HG03108 (cell line): ENCODE results near the gene CLIP2.
"Not testable (repeated sequence)": the region's sequence is repeated elsewhere in the genome, so short reads cannot be mapped to it uniquely, and the experiment has no call there.

Experiments
- ATAC-seq: cut with Tn5 transposase; IDR thresholded peaks from one replicate; pipeline ENCODE4 v1.9.1; 2021; ENCODE audit warnings: moderate library complexity; ENCODE audit not compliant: unreplicated experiment

CLIP2 gene

DNA sequence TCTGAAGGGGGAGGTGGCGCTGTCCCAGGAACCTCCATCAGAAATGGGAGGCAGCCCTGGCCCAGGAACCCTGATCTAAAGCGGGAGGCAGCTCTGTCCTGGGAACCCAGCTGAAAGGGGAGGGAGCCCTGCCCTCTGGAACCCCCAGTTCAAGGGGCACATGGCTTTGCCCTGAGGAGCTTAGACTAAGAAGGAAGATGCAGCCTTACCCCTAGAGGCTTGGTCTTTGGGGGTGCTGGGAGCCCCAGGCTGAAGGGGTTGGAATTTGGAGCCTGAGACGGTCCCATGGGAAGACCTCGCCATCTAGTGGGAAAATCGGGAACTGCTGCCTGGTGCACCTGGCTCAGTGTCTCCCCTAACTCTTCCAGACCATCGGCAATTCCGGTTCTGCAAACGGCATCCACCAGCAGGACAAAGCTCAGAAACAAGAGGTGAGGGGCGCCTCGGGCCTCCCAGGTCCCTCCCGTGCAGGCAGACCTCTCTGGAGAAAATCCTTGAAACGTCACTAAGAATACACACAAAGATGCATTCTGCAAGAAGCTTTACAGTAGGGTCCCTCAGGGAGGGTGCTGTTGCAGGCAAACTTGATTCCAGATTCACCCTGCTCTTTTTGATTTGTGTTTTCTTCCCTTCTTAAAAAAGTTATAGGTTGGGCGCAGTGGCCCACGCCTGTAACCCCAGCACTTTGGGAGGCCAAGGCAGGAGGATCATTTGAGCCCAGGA, 112.1 kb downstream of the CLIP2 start:
- no peak for ATAC-seq

- ATAC-seq, result not testable (repeated sequence)
Measured at GRCh38 chr7:74402668-74403067, 113.5 kb downstream of the CLIP2 start.

- no peak for ATAC-seq
Measured at GRCh38 chr7:74403521-74404387, 114.5 kb downstream of the CLIP2 start.

GRCh38 chr7:74404388-74404700, 115.1 kb downstream of the CLIP2 start:
- ATAC-seq, result no peak

DNA sequence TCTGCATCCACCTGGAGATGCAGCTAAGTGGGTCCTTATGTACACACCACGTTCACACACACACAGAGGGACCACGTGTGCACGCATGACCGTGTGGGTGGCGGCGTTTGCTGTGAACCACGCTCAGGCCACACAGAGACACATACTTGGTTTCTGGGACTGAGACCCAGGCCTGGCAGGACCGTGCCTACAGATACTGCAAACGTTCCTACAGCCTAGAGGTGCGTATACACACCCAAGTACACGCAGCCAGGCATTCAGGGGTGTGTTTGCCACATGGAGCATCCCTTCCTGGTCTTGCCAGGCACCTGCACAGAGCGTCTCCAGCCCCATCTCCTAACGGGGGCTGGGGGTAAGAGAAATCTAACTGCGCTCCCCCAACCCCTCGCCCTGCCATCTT, 115.5 kb downstream of the CLIP2 start:
- no peak for ATAC-seq

DNA sequence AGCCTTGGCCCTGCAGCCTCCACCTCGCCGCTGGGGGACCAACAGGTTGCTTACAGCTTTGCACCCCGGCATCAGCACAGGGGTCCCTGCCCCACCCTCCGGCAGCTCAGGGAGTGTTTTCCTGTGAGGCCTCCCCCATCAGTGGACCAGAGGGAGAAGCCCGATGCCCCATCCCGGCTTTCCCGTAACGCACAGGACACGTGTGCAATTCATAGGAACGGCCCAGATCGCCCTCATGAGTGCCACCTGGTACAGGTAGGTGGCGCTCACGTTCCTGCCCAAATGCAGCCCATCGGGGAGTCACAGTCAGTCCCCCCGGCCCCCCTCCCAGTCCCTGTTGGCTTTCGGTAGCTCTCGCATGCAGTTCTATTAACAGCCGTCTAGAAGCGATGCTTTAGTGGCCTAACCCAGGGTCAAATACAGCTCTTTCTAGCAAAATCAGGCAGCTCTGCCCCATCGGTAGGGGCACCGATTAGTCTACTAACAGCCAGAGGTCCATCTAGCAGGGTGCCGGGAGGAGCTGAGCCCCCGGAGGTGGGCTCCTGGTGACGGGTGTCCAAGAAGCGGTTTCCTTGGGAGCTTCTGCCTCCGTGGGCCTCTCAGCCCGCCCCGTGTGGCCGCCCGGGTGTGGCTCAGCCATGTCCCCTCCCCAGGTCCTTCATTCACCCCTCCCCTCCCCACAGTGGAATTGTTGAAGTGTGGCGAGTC, 116.1 kb downstream of the CLIP2 start:
- ATAC-seq, result no peak

- ATAC-seq, result no peak
Measured at GRCh38 chr7:74405899-74406512, 116.8 kb downstream of the CLIP2 start.

- no peak for ATAC-seq
Measured at GRCh38 chr7:74407958-74408357, 118.8 kb downstream of the CLIP2 start.

GRCh38 chr7:74409571-74409970, 120.4 kb downstream of the CLIP2 start:
- no peak for ATAC-seq

GRCh38 chr7:74410772-74411171, 121.6 kb downstream of the CLIP2 start:
- ATAC-seq, result no peak

- ATAC-seq, result not testable (repeated sequence)
Measured at GRCh38 chr7:74411571-74411970, 122.4 kb downstream of the CLIP2 start.

DNA sequence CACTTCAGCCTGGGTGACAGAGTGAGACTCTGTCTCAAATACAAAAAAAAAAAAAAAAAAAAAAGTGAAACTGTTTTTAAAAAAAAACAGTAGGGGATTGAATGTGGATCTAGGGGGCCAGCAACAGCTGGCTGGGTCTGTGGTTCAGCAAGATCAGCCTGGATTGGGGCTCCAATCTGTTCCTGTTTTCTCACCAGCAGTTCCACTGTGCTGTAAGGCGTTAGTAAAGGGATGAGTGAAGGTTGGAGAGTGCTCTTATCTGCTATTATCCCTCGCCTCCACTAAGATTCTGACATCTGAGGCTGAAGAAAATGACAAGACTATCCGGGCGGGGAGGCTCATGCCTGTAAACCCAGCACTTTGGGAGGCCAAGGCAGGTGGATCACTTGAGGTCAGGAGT, 122.8 kb downstream of the CLIP2 start:
- no peak for ATAC-seq

- ATAC-seq, result no peak
Measured at GRCh38 chr7:74412603-74413002, 123.4 kb downstream of the CLIP2 start.

DNA sequence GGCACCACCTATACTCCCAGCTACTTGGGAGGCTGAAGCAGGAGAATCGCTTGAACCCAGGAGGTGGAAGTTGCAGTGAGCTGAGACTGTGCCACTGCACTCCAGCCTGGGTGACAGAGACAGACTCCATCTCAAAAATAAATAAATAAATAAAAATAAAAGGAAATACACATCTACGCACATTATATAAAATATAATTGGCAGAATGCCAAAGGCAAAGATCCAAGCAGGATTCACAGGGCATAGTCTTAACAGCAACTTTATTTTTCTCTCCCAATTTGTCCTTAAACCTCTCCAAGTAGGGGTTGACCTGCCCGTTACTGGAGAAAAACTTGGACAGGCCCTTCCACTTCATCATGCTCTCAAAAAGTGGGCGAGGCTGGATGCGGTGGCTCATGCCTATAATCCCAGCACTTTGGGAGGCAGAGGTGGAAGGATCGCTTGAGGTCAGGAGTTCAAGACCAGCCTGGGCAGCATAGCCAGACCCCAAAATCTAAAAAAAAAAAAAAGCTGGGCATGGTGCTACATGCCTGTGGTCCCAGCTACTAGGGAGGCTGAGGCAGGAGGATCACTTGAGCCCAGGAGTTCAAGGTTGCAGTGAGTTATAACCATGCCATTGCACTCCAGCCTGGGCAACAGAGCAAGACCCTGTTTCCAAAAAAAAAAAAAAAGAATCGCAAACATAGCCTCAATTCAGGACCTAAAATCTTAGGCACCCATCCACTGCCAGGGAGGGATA, 125.6 kb downstream of the CLIP2 start:
- ATAC-seq, result not testable (repeated sequence)

DNA sequence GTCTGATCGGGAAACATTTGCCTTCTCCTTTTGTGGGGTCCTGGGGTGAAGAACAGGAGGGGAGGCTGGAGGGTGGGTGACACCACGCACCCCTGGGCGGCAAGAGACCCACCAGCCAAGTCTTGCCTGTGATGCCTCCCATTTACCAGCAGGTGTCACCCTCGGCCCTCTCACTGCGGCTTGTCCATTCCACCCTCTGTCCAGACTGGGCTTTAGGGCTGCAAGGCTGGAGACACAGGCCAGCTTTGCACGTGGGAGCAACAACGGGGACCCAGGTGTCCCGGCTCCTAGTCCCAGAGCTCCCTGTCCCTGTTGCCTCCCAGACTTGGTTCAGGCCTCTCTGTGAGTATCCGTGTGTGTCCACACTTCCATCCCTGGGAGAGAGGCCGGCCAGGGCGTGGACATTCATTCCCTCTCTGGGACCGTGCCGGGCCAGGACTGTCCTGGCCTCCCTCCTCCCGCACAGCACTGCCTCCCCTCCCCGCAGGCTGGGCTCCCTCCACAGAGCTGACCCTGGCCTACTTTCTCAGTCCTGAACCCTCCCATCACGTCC, 128.3 kb downstream of the CLIP2 start:
- no peak for ATAC-seq

DNA sequence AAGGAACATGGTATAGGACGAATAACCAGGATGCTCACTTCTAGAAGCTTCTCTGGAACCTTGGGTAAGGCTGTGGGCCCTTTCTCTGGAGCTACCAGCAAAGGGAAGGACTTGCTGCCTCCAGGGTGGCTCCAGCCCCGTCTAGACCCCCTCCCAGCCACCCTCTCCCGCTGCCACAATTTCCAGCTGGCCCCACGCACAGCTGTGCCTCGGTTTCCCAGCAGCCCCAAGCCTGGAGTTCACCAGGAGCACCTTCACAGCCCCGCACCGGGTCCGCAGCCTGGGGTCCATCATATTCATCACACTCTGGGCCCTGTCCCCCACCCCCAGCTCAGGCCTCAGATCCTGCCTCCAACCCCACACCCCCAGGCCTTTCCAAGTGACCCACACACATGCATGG, 128.9 kb downstream of the CLIP2 start:
- ATAC-seq, result no peak

DNA sequence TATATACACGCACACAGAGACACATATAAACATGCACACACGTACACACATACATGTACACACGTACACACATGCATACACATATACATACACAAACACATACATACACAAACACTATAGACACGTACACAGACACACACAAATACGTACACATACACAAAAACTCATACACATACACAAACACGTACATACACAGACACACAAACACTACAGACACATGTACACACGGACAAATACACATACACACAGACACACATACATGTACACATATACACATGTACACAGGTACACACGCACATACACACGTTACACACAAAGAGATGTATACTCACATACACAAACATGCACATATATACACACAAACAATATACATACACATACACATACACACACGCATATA, 129.3 kb downstream of the CLIP2 start:
- ATAC-seq, result no peak

- ATAC-seq, result not testable (repeated sequence)
Measured at GRCh38 chr7:74419232-74419631, 130.0 kb downstream of the CLIP2 start.

GRCh38 chr7:74420006-74420405, 130.8 kb downstream of the CLIP2 start:
- no peak for ATAC-seq

DNA sequence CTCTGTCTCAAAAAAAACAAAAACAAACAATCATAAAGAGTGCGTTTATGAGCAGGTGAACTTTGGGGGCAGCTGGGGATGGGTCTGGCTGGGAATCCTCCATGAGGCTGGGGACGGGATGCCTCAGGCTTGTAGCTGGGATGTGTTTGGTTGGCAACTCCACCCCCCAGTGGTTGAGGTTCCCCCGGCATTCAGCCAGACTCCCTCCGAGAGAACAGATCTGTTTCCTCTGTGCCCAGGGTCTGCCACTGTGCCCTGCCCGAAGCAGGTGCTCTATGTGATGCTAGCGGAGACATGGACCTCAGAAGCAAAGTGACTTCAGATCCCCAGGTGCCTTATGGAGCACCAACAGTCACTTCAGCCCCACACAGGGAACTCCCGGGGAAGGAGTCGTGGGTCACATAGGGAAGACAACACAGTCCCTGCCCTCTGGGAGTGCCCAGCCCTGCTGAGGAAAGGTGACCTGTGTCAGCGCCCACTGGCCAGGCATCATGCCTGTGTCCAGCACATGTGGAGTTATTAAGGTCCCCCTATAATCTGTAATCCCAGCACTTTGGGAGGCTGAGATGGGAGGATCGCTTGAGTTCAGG, 135.2 kb downstream of the CLIP2 start:
- ATAC-seq, result no peak
